K562 (cell line): ENCODE measurements around the gene RBX1. TPM values are rescaled to one million over a fixed set of nuclear protein-coding genes. Genes with fewer than 3 reads are reported as not detected.

Experiments
- ARHGAP35 ChIP-seq: fragments of 450-650 bp; IDR thresholded peaks from 2 replicates; pipeline ENCODE4 v1.6.1; 2018; ENCODE audit not compliant: partially characterized antibody
- ATF7 ChIP-seq: fragments of 450-650 bp; IDR thresholded peaks from 2 replicates; pipeline ENCODE4 v1.7.1; 2014; ENCODE audit warnings: mild to moderate bottlenecking, moderate library complexity
- BCOR ChIP-seq: fragments of 450-650 bp; IDR thresholded peaks from 2 replicates; pipeline ENCODE4 v1.6.1; 2016
- CREBBP ChIP-seq: IDR thresholded peaks from one replicate; pipeline ENCODE4 v1.6.1; 2012; ENCODE audit warnings: low read depth, mild to moderate bottlenecking, control low read depth, inconsistent platforms, low read length
- HDGF ChIP-seq: fragments of 450-650 bp; IDR thresholded peaks from 2 replicates; pipeline ENCODE4 v1.6.1; 2016
- HNRNPL ChIP-seq: fragments of 200-400 bp; formaldehyde crosslinking; IDR thresholded peaks from 2 replicates; pipeline ENCODE4 v1.6.1; 2017; ENCODE audit warnings: low read depth, mild to moderate bottlenecking, low read length
- LEF1 ChIP-seq: fragments of 450-650 bp; IDR thresholded peaks from 2 replicates; pipeline ENCODE4 v1.6.1; 2016; ENCODE audit warnings: mild to moderate bottlenecking
- MAFG ChIP-seq: fragments of 450-650 bp; conservative IDR thresholded peaks from 2 replicates; pipeline ENCODE4 v1.6.1; 2016; ENCODE audit warnings: missing genetic modification characterization, missing compliant biosample characterization
- NFIC ChIP-seq: fragments of 450-650 bp; IDR thresholded peaks from 2 replicates; pipeline ENCODE4 v1.6.1; 2017; ENCODE audit warnings: mild to moderate bottlenecking, inconsistent platforms
- NR2C2 ChIP-seq, 2 experiments: fragments of 200-800 bp in 1 of 2; sonication (Bioruptor generic) in 1 of 2; sonication (generic) in 1 of 2; formaldehyde crosslinking in 1 of 2; IDR thresholded peaks; 2 replicates each; pipeline versions ENCODE4 v1.6.1 to v1.8.0; 2016 to 2022; ENCODE audit warnings: mild to moderate bottlenecking in 1 of 2, missing compliant biosample characterization in 1 of 2, missing genetic modification characterization in 1 of 2, missing genetic modification reagents in 1 of 2
- RNF2 ChIP-seq: sonication (generic); IDR thresholded peaks from 2 replicates; pipeline ENCODE4 v1.6.1; 2016
- SIN3A ChIP-seq, 2 experiments: fragments of 150-350 bp in 1 of 2; IDR thresholded peaks; 2 replicates each; pipeline ENCODE4 v1.6.1; 2011 to 2016; ENCODE audit warnings: borderline replicate concordance in 2 of 2, low read depth in 2 of 2, low read length in 2 of 2, mild to moderate bottlenecking in 2 of 2, moderate library complexity in 2 of 2; ENCODE audit not compliant: control insufficient read depth in 1 of 2
- TEAD1 ChIP-seq, 2 experiments: fragments of 450-650 bp in 1 of 2; sonication (generic) in 1 of 2; formaldehyde crosslinking; IDR thresholded peaks; 2 replicates each; pipeline versions ENCODE4 v1.4.0 to v1.8.0; 2020 to 2022; ENCODE audit warnings: mild to moderate bottlenecking in 2 of 2, missing genetic modification reagents in 1 of 2
- YY1 ChIP-seq, 3 experiments: IDR thresholded peaks; 2 replicates each; pipeline ENCODE4 v1.6.1; 2011; ENCODE audit warnings: low read length in 2 of 3, mild to moderate bottlenecking in 2 of 3, moderate library complexity in 2 of 3, borderline replicate concordance in 1 of 3, control low read depth in 1 of 3, low read depth in 1 of 3; ENCODE audit not compliant: insufficient read depth in 3 of 3, insufficient replicate concordance in 2 of 3, control insufficient read depth in 1 of 3, insufficient read length in 1 of 3; ENCODE audit errors: extremely low read depth in 1 of 3
- ZSCAN32 ChIP-seq: fragments of 450-650 bp; formaldehyde crosslinking; IDR thresholded peaks from 2 replicates; pipeline ENCODE4 v1.4.0; 2020; ENCODE audit warnings: mild to moderate bottlenecking, moderate library complexity
- polyA plus RNA-seq, 8 experiments: library from polyadenylated mRNA; depleted of rRNA in 4 of 8; stranded (reverse) in 5 of 8; unstranded in 3 of 8; fragments of >200 nt; fragmentation: Nextera tagmentation in 2 of 8; fragmentation: Illumina TruSeq in 1 of 8; extraction: Ambion mirVana in 2 of 8; extraction: Trizol in 1 of 8; gene quantifications; 2 replicates each; pipeline versions ENCODE4 v1.2.1 to v1.2.3, GENCODE V29; 2011 to 2014; ENCODE audit warnings: inconsistent platforms in 1 of 8, missing spikeins in 1 of 8
- total RNA-seq, 7 experiments: library from RNA; depleted of rRNA in 6 of 7; stranded (reverse); fragments of >200 nt in 6 of 7; fragmentation: Illumina TruSeq in 2 of 7; extraction: Trizol in 2 of 7; gene quantifications; 2 replicates each; pipeline versions ENCODE4 v1.2.1 to v1.2.3, GENCODE V29; 2011 to 2021; ENCODE audit warnings: low replicate concordance in 1 of 7
- TF ChIP-seq, protein P1 (sequence below): sonication (generic); formaldehyde crosslinking; IDR thresholded peaks from 2 replicates; pipeline ENCODE4 v1.8.0; 2022; ENCODE audit warnings: mild to moderate bottlenecking, missing genetic modification reagents
- TF ChIP-seq, protein P2 (sequence below): fragments of 450-650 bp; IDR thresholded peaks from 2 replicates; pipeline ENCODE4 v1.6.1; 2018; ENCODE audit not compliant: partially characterized antibody
- TF ChIP-seq, protein P3 (sequence below): fragments of 450-650 bp; IDR thresholded peaks from 2 replicates; pipeline ENCODE4 v1.6.1; 2014; ENCODE audit warnings: low read depth, mild to moderate bottlenecking, moderate library complexity, borderline replicate concordance

Gene RBX1
- total and polyA plus RNA-seq, 9 of the 15 experiments (the other 6 are each of a cell fraction or from before 2014, with no cell fraction given), result 44.0 to 259 (median 67.9) TPM

DNA sequence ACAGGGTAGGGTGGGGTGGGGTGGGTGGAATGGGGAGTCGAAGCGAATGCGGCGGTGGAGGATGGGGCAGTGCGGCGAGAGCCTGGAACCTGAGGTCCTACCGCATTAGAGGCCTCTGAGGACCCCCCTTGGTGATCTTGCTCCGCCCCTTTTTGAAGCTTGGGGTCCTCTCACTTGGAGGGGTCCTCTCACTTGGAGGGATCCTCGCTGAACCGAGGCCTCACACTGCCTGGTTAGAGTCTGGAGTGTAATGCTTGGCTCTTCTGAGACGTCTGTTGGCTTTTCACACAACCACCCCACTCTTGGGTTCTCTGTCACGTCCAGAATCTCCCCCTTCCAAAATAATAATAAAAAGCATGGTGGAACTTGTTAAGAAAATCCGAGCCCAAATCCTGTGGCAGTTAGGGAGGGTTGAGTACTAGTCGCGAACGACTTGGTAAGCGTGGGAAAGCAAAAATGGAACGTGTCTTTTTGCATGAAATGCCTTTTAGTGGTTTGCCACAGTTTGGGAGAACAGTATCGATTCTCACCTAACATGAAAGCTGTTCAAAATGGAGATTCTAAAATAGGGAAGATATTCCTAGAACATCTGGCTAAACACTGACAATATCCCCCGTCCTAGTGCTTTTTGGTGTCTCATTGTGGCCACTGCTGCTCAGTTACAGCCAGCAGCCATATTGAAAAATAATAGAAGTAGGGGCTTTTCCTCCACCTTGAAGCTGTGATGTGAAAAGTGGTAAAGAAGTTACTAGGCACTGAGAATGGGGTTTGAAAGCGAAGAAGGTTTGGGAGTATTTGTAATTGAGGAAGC is 822 bp downstream of the RBX1 start (continued):
- TF ChIP-seq, protein P1, sequence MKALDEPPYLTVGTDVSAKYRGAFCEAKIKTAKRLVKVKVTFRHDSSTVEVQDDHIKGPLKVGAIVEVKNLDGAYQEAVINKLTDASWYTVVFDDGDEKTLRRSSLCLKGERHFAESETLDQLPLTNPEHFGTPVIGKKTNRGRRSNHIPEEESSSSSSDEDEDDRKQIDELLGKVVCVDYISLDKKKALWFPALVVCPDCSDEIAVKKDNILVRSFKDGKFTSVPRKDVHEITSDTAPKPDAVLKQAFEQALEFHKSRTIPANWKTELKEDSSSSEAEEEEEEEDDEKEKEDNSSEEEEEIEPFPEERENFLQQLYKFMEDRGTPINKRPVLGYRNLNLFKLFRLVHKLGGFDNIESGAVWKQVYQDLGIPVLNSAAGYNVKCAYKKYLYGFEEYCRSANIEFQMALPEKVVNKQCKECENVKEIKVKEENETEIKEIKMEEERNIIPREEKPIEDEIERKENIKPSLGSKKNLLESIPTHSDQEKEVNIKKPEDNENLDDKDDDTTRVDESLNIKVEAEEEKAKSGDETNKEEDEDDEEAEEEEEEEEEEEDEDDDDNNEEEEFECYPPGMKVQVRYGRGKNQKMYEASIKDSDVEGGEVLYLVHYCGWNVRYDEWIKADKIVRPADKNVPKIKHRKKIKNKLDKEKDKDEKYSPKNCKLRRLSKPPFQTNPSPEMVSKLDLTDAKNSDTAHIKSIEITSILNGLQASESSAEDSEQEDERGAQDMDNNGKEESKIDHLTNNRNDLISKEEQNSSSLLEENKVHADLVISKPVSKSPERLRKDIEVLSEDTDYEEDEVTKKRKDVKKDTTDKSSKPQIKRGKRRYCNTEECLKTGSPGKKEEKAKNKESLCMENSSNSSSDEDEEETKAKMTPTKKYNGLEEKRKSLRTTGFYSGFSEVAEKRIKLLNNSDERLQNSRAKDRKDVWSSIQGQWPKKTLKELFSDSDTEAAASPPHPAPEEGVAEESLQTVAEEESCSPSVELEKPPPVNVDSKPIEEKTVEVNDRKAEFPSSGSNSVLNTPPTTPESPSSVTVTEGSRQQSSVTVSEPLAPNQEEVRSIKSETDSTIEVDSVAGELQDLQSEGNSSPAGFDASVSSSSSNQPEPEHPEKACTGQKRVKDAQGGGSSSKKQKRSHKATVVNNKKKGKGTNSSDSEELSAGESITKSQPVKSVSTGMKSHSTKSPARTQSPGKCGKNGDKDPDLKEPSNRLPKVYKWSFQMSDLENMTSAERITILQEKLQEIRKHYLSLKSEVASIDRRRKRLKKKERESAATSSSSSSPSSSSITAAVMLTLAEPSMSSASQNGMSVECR (CRISPR knock-in tag), result no peak
- TF ChIP-seq ARHGAP35 (no peak), HNRNPL (no peak), CREBBP (no peak), NR2C2 (CRISPR knock-in tag; IDR thresholded peaks at IDR 0.05) (no peak), NR2C2 (tag; IDR thresholded peaks at IDR 0.05) (peak; percentile 86), YY1 (IDR thresholded peaks at IDR 0.05; ENCODE audit: borderline replicate concordance in 1 of 3, control insufficient read depth in 1 of 3, extremely low read depth in 1 of 3, insufficient read depth in 3 of 3, insufficient read length in 1 of 3, insufficient replicate concordance in 2 of 3, low read depth in 1 of 3, low read length in 2 of 3) (peak in 2 of 3 experiments; percentile 32 to 88), NFIC (no peak), BCOR (no peak), LEF1 (no peak), HDGF (no peak), TEAD1 (CRISPR knock-in tag; IDR thresholded peaks at IDR 0.05) (no peak), ATF7 (no peak), SIN3A (IDR thresholded peaks at IDR 0.05; ENCODE audit: borderline replicate concordance in 2 of 2, control insufficient read depth in 1 of 2, low read depth in 2 of 2, low read length in 2 of 2) (peak in 1 of 2 experiments; percentile 59; a peak in 1 of 4 replicates), RNF2 (no peak), ZSCAN32 (CRISPR knock-in tag) (no peak), MAFG (tag) (no peak)
- TF ChIP-seq, protein P2, sequence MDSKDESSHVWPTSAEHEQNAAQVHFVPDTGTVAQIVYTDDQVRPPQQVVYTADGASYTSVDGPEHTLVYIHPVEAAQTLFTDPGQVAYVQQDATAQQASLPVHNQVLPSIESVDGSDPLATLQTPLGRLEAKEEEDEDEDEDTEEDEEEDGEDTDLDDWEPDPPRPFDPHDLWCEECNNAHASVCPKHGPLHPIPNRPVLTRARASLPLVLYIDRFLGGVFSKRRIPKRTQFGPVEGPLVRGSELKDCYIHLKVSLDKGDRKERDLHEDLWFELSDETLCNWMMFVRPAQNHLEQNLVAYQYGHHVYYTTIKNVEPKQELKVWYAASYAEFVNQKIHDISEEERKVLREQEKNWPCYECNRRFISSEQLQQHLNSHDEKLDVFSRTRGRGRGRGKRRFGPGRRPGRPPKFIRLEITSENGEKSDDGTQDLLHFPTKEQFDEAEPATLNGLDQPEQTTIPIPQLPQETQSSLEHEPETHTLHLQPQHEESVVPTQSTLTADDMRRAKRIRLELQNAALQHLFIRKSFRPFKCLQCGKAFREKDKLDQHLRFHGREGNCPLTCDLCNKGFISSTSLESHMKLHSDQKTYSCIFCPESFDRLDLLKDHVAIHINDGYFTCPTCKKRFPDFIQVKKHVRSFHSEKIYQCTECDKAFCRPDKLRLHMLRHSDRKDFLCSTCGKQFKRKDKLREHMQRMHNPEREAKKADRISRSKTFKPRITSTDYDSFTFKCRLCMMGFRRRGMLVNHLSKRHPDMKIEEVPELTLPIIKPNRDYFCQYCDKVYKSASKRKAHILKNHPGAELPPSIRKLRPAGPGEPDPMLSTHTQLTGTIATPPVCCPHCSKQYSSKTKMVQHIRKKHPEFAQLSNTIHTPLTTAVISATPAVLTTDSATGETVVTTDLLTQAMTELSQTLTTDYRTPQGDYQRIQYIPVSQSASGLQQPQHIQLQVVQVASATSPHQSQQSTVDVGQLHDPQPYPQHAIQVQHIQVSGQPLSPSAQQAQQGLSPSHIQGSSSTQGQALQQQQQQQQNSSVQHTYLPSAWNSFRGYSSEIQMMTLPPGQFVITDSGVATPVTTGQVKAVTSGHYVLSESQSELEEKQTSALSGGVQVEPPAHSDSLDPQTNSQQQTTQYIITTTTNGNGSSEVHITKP, result no peak
- TF ChIP-seq, protein P3, sequence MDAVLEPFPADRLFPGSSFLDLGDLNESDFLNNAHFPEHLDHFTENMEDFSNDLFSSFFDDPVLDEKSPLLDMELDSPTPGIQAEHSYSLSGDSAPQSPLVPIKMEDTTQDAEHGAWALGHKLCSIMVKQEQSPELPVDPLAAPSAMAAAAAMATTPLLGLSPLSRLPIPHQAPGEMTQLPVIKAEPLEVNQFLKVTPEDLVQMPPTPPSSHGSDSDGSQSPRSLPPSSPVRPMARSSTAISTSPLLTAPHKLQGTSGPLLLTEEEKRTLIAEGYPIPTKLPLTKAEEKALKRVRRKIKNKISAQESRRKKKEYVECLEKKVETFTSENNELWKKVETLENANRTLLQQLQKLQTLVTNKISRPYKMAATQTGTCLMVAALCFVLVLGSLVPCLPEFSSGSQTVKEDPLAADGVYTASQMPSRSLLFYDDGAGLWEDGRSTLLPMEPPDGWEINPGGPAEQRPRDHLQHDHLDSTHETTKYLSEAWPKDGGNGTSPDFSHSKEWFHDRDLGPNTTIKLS, result no peak
